Esophagus mucosa (tissue), 1 donor: ENCODE measurements around the gene TPSAB1. TPM values are rescaled to one million over a fixed set of nuclear protein-coding genes. Genes with fewer than 3 reads are reported as not detected.
"Not testable (repeated sequence)": the region's sequence is repeated elsewhere in the genome, so short reads cannot be mapped to it uniquely, and the experiment has no call there.

Experiments used
- ATAC-seq: fragments of 200-7000 bp; cut with Tn5 transposase; one replicate; pipeline ENCODE4 v1.9.1; 2020
- total RNA-seq: library from RNA; stranded (reverse); gene quantifications from one replicate; pipeline ENCODE4 v1.2.4, GENCODE V29; 2023
- donor health status: DM: yes; HTN: yes; CAD: no.

TPSAB1 gene
- total RNA-seq, result 4.6 TPM

GRCh38 chr16:1240436-1240835, at the start of gene TPSAB1:
Gene TPSAB1 (plus strand): TSS chr16:1240705. CDS start chr16:1240939, 234 bp downstream.
- ATAC-seq, result not testable (repeated sequence)

DNA sequence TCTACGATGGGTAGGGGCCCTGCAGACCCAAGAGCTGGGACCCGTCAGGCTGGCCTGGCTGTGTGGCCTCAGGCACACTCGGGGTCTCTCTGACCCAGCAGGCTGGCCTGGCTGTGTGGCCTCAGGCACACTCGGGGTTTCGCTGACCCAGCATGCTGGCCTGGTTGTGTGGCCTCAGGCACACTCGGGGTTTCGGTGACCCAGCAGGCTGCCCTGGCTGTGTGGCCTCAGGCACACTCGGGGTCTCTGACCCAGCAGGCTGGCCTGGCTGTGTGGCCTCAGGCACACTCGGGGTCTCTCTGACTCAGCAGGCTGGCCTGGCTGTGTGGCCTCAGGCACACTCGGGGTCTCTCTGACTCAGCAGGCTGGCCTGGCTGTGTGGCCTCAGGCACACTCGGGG, 49.7 kb upstream of the TPSAB1 start:
- not testable (repeated sequence) for ATAC-seq

GRCh38 chr16:1192384-1193073, 48.0 kb upstream of the TPSAB1 start:
- no peak for ATAC-seq

- no peak for ATAC-seq
Observed at GRCh38 chr16:1193143-1193824, 47.2 kb upstream of the TPSAB1 start.

- ATAC-seq, result no peak
Observed at GRCh38 chr16:1193825-1194581, 46.5 kb upstream of the TPSAB1 start.

DNA sequence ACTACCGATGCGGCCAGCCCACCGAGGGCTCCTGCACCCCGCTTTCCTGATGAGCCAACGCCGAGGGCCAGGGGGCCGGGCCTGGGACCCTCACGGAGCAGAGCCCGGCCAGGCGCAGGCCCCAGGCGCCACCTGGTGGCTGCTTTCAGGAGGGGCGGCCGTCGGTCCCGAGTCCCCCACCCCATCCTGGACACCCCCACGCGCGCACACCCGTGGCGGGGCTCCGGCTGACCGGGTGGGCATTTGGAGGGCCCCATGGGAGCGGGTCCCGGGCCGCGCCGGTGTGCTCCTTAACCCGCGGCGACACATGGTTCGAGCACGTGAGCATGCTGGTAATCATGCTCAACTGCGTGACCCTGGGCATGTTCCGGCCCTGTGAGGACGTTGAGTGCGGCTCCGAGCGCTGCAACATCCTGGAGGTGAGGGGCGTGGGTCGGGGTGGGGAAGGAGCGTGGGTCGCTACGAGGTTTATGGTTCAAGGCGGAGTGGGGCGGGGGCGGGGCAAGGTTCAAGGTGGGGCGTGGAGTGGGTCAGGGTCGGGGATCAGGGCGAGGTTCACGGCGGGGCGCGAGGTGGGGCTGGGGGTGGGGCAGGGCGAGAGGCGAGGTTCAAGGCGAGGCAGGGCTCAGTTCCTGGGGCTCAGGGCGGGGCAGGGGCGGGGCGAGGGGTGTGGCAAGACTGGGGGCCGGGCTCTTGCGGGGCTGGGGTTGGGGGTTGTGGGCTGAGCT, 45.7 kb upstream of the TPSAB1 start:
- no peak for ATAC-seq

DNA sequence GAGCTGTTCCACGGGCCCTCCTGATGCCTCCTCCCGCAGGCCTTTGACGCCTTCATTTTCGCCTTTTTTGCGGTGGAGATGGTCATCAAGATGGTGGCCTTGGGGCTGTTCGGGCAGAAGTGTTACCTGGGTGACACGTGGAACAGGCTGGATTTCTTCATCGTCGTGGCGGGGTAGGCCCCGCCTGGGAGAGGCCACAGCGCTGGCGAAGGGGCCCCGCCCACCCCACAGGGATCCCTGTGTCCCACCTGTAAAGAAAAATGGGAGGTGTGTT, 45.2 kb upstream of the TPSAB1 start:
- ATAC-seq, result no peak

DNA sequence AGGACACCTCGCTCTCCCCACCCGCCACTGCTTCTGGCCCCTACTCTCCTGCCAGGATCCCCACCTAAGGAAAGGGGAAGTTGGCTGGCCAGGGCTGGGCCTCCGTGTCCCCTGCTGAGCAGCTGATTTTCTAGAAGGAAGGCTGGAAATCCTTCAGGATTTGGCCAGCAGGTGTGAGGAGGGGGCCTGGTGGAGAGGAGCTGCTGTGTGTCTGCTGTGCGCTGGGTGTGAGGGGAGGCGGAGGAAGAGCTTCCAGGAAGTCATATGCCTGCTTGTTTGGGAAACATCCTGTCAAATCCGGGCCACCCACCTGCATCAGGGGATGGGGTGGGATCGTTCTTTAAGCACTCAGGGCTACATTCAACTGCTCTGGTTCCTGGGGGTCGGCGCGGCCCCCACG, 44.0 kb upstream of the TPSAB1 start:
- no peak for ATAC-seq

GRCh38 chr16:1197237-1197866, 43.2 kb upstream of the TPSAB1 start:
- no peak for ATAC-seq

DNA sequence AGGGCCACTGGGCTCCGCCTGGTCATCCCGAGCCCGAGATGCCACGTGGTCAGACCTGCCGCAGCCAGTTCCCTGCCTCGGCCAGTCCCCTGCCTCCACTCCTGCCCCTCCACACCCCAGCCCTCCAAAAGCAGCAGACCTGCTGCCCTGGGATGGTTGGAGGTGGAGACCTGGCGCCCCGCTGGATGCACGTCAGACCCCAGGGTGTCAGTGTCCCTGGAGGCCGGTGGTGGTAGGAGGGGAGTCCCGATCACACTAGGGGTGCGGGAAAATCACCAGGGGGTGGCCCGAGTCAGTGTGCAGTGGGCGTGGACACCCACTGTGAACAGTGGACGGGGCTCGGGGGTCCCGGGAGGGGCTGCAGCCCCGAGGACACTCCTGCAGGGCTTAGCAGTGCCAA, 42.3 kb upstream of the TPSAB1 start:
- no peak for ATAC-seq

DNA sequence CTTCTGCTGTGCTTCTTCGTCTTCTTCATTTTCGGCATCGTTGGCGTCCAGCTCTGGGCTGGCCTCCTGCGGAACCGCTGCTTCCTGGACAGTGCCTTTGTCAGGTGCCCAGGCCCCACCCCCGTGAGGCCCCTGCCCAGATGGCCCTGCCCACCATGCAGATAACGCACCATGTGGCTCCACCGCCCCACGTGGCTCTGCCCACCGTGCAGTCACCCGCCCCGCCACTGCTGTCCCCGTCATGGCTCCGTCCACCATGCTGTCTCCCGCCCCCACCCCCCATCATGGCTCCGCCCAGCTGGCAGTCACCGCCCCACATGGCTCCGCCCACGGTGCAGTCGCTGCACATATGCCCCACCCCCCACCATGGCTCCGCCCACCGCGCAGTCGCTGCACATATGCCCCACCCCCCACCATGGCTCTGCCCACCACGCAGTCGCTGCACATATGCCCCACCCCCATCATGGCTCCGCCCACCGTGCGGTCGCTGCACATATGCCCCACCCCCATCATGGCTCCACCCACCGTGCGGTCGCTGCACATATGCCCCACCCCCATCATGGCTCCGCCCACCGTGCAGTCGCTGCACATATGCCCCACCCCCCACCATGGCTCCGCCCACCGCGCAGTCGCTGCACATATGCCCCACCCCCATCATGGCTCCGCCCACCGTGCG, 41.7 kb upstream of the TPSAB1 start:
- not testable (repeated sequence) for ATAC-seq

GRCh38 chr16:1199347-1200013, 41.0 kb upstream of the TPSAB1 start:
- no peak for ATAC-seq

GRCh38 chr16:1200014-1200627, 40.4 kb upstream of the TPSAB1 start:
- no peak for ATAC-seq

- ATAC-seq, result no peak
Observed at GRCh38 chr16:1201444-1201843, 39.1 kb upstream of the TPSAB1 start.

GRCh38 chr16:1202274-1202673, 38.2 kb upstream of the TPSAB1 start:
- ATAC-seq, result no peak

GRCh38 chr16:1204933-1205332, 35.6 kb upstream of the TPSAB1 start:
- ATAC-seq, result no peak

DNA sequence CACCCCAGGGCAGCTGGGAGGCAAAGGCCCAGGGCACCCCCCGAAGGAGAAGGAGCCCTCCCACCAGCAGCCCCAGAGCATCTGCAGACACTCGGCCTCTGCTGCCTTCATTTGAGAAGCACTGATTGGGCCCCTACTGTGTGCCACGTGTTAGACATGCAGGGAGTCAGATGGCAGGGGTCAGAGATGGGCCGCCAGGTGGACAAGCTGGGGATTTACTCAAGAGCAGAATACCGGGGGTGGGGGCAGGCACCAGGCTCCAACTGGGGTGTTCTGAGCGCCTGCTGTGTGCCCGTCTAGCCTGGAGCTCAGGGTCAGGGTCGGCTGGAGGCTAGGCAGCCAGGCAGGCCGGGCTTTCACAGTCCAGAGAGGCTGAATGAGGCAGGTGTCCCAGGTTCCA, 34.2 kb upstream of the TPSAB1 start:
- no peak for ATAC-seq

GRCh38 chr16:1206786-1207185, 33.7 kb upstream of the TPSAB1 start:
- ATAC-seq, result no peak

DNA sequence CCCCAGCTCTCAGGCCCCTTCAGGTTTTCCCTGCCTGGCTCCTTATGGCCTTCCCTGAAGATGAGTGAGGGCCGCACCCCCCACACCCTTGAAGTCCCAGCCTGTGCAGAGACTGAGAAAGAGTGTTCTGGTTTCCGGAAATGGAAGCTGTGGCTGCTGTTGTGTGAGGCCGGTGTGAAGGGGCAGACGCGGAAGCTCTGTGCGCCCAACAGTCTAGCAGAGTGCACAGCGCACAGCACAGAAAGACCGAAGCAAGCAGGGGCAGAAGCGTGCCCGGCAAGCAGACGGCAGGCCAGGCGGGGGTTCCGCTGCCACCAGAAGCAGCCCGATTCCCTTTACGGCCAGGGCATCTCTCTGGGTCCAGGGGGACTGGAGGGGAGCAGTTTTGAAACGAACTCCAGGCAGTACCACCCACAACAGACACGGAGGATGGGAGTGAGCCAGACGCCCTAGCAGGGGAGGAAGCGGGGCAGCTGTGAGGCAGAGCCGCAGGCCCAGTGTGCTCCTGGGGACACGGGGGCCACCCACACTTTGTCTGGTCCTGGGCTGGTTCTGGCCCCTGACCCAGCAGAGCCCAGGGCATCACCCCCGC, 32.2 kb upstream of the TPSAB1 start:
- ATAC-seq, result no peak

DNA sequence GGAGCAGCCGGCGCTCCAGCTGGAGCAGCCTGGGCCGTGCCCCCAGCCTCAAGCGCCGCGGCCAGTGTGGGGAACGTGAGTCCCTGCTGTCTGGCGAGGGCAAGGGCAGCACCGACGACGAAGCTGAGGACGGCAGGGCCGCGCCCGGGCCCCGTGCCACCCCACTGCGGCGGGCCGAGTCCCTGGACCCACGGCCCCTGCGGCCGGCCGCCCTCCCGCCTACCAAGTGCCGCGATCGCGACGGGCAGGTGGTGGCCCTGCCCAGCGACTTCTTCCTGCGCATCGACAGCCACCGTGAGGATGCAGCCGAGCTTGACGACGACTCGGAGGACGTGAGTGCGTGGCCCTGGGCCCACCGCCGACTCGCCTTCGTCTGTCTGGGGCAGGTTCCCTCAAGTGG, 31.4 kb upstream of the TPSAB1 start:
- no peak for ATAC-seq

GRCh38 chr16:1210461-1210860, 30.0 kb upstream of the TPSAB1 start:
- ATAC-seq, result no peak
